Smooth muscle cell (in vitro differentiated cells): Measurements from ENCODE around the gene OPN4. TPM values are rescaled to one million over a fixed set of nuclear protein-coding genes. Genes with fewer than 3 reads are reported as not detected.

Source experiments
- DNase-seq: peaks from one replicate; lab custom pipeline; 2025; ENCODE audit not compliant: unreplicated experiment; lab: John Stamatoyannopoulos, UW
- H2AFZ ChIP-seq: fragments of 200-600 bp; sonication (generic); 2 replicates; pipeline ENCODE4 v1.6.0; 2016; ENCODE audit warnings: antibody characterized with exemption, low read depth, mild to moderate bottlenecking
- H3F3A ChIP-seq: fragments of 200-600 bp; sonication (generic); 2 replicates; pipeline ENCODE4 v1.6.0; 2017; ENCODE audit warnings: antibody characterized with exemption, low read depth
- H3K27ac ChIP-seq: fragments of 200-600 bp; sonication (generic); 2 replicates; pipeline ENCODE4 v1.5.1; 2016; ENCODE audit warnings: low read depth, mild to moderate bottlenecking
- H3K27me3 ChIP-seq: fragments of 200-600 bp; sonication (generic); 2 replicates; pipeline ENCODE4 v1.6.1; 2016; ENCODE audit warnings: low read depth, mild to moderate bottlenecking
- H3K36me3 ChIP-seq: fragments of 200-600 bp; sonication (generic); 2 replicates; pipeline ENCODE4 v1.5.1; 2016; ENCODE audit warnings: low read depth
- H3K4me1 ChIP-seq: fragments of 200-600 bp; sonication (generic); 2 replicates; pipeline ENCODE4 v1.5.1; 2016; ENCODE audit warnings: low read depth
- H3K4me2 ChIP-seq: fragments of 200-600 bp; sonication (generic); 2 replicates; pipeline ENCODE4 v1.6.0; 2016; ENCODE audit warnings: mild to moderate bottlenecking
- H3K4me3 ChIP-seq: fragments of 200-600 bp; sonication (generic); 2 replicates; pipeline ENCODE4 v1.5.1; 2016; ENCODE audit warnings: mild to moderate bottlenecking
- H3K79me2 ChIP-seq: fragments of 200-600 bp; sonication (generic); 2 replicates; pipeline ENCODE4 v1.6.0; 2016; ENCODE audit warnings: low read depth, mild to moderate bottlenecking
- H3K9ac ChIP-seq: fragments of 200-600 bp; sonication (generic); 2 replicates; pipeline ENCODE4 v1.6.0; 2016; ENCODE audit warnings: low read depth
- H3K9me3 ChIP-seq: fragments of 200-600 bp; sonication (generic); replicated peaks from 2 replicates; pipeline ENCODE4 v1.5.1; 2016; ENCODE audit warnings: low read depth
- H4K20me1 ChIP-seq: fragments of 200-600 bp; sonication (generic); 2 replicates; pipeline ENCODE4 v1.6.0; 2016; ENCODE audit warnings: low read depth
- WGBS: methylation state at CpG from one replicate; pipeline ENCODE4 v1.1.7; 2016; ENCODE audit warnings: low lambda C conversion rate; 5-methylcytosine and 5-hydroxymethylcytosine counted together
- polyA plus RNA-seq: library from polyadenylated mRNA; unstranded; fragments of >200 nt; fragmentation: Nextera tagmentation; extraction: Ambion mirVana; gene quantifications from 2 replicates; pipeline ENCODE4 v1.2.1, GENCODE V29; 2016
- total RNA-seq: library from RNA; depleted of rRNA; stranded (reverse); fragments of >200 nt; gene quantifications from 2 replicates; pipeline ENCODE4 v1.2.3, GENCODE V29; 2014
- TF ChIP-seq, protein P1 (sequence below): fragments of 200-600 bp; sonication (generic); IDR thresholded peaks from 2 replicates; pipeline ENCODE4 v1.5.1; 2017; ENCODE audit warnings: borderline replicate concordance, mild to moderate bottlenecking, antibody characterized with exemption; ENCODE audit not compliant: insufficient read depth, poor library complexity, severe bottlenecking

Gene OPN4
- total and polyA plus RNA-seq, 2 experiments from 2014 or later = not detected

DNA sequence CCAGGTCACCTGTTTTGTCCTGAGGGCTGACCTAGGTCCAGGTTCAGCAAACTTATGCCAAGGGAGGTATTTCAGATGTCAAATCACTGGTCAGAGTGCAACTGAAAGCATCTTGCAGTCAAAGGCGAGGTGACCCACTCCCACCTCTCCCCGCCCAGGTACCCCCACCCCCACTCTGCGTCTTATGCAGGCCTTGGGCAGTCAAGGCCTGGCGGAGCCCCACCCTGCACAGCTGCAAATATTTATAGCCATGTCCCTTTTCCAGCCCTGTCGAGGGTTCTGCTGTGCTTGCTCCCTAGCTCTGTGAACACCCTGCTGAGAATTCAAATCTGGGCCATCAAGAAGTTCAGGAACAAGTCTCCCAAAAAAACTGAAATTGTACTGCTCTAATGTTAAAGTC is 61.5 kb downstream of the OPN4 start:
- Histone ChIP-seq H3K4me3 (no peak overlapping the region), H3K4me2 (no peak overlapping the region), H3K36me3 (no peaks in the 10 kb centered on the region), H2AFZ (no peak overlapping the region), H3K9me3 (no peaks in the 10 kb centered on the region), H4K20me1 (no peaks in the 10 kb centered on the region), H3K27me3 (no peaks in the 10 kb centered on the region), H3K27ac (no peak overlapping the region), H3K4me1 (peaks cover 6% of the 10 kb centered on the region), H3K79me2 (no peaks in the 10 kb centered on the region), H3F3A (peaks cover 8% of the 10 kb centered on the region), H3K9ac (no peak overlapping the region)
- WGBS = 80% methylated on average over 5 of the region's 5 CpGs
- no peak for DNase-seq
- TF ChIP-seq, protein P1, sequence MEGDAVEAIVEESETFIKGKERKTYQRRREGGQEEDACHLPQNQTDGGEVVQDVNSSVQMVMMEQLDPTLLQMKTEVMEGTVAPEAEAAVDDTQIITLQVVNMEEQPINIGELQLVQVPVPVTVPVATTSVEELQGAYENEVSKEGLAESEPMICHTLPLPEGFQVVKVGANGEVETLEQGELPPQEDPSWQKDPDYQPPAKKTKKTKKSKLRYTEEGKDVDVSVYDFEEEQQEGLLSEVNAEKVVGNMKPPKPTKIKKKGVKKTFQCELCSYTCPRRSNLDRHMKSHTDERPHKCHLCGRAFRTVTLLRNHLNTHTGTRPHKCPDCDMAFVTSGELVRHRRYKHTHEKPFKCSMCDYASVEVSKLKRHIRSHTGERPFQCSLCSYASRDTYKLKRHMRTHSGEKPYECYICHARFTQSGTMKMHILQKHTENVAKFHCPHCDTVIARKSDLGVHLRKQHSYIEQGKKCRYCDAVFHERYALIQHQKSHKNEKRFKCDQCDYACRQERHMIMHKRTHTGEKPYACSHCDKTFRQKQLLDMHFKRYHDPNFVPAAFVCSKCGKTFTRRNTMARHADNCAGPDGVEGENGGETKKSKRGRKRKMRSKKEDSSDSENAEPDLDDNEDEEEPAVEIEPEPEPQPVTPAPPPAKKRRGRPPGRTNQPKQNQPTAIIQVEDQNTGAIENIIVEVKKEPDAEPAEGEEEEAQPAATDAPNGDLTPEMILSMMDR = no peak

Other genes with a start within 250 kb of the OPN4 start
- 30.5 and 46.3 TPM in 2 replicates for gene WAPL, start 132.8 kb upstream of the OPN4 start, total RNA-seq
- gene WAPL, start 132.8 kb upstream of the OPN4 start, polyA plus RNA-seq = 14.0 and 16.6 TPM in 2 replicates
- gene LDB3, start 14.0 kb downstream of the OPN4 start, total RNA-seq = 0.13 and 0.31 TPM in 2 replicates
- 0.24 and 0.61 TPM in 2 replicates for gene LDB3, start 14.0 kb downstream of the OPN4 start, polyA plus RNA-seq
- 52.2 and 80.9 TPM in 2 replicates for gene BMPR1A, start 102.1 kb downstream of the OPN4 start, total RNA-seq
- gene BMPR1A, start 102.1 kb downstream of the OPN4 start, polyA plus RNA-seq = 13.6 and 15.5 TPM in 2 replicates